WI38 (cell line): Measurements from ENCODE around the gene MAP3K14.
A peak's percentile ranks its signal among the peaks of the same experiment; 100 is the strongest.

ENCODE experiments used
- H3K4me3 ChIP-seq: 2 replicates; pipeline ENCODE4 v1.5.1; 2011; ENCODE audit warnings: low read depth, mild to moderate bottlenecking, control low read depth, low read length
- TF ChIP-seq, protein P1 (sequence below): IDR thresholded peaks from 2 replicates; pipeline ENCODE4 v1.5.1; 2012; ENCODE audit warnings: low read depth, mild to moderate bottlenecking, control low read depth, low read length

Gene MAP3K14

DNA sequence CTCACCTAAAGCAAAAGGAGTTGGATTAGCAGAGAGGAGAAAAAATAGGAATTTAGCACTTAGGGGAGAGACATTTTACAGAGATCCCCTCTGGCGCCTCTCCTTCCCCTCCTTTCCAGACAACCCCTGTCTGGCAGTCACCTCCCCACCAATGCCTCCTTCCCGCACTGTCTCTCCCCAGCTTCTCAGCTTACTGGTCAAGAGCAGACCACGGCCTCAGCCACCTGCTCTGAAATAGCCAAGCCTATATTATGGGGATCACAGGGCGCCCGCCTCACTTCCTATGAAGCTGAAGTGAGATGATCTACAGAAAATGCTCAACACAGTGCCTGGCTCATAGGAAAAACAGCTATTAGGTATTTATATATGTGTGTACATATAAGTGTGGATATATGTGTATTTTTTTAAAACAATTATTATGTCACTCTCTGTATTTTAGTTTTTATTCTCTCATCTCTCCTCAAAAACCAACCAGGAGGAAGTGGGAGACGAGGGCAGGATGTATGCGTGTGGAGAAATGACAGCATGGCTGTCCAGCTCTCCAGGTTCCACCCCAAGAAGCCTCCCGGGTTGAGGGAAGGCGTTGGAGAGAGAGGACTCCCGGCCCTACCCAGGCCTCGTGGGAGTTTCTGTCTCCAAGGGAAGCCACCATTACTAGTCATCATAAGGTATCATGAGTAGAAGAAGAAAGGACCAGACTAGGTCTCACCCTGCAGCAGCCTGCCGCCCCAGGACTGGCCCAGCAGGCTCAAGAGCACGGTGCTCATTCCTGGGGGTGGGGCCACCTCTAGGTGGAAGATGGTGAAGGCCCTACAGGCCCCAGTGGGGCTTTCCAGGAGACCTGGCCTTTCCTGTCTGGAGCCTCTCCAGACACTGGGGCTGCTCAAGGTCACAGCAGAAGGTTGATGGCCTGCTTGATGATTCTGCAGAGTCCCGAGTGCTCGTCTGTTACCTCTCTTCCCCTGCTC lies 27.2 kb downstream of the MAP3K14 start:
- no peak overlapping the region for H3K4me3 ChIP-seq
- TF ChIP-seq, protein P1, sequence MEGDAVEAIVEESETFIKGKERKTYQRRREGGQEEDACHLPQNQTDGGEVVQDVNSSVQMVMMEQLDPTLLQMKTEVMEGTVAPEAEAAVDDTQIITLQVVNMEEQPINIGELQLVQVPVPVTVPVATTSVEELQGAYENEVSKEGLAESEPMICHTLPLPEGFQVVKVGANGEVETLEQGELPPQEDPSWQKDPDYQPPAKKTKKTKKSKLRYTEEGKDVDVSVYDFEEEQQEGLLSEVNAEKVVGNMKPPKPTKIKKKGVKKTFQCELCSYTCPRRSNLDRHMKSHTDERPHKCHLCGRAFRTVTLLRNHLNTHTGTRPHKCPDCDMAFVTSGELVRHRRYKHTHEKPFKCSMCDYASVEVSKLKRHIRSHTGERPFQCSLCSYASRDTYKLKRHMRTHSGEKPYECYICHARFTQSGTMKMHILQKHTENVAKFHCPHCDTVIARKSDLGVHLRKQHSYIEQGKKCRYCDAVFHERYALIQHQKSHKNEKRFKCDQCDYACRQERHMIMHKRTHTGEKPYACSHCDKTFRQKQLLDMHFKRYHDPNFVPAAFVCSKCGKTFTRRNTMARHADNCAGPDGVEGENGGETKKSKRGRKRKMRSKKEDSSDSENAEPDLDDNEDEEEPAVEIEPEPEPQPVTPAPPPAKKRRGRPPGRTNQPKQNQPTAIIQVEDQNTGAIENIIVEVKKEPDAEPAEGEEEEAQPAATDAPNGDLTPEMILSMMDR = no peak

DNA sequence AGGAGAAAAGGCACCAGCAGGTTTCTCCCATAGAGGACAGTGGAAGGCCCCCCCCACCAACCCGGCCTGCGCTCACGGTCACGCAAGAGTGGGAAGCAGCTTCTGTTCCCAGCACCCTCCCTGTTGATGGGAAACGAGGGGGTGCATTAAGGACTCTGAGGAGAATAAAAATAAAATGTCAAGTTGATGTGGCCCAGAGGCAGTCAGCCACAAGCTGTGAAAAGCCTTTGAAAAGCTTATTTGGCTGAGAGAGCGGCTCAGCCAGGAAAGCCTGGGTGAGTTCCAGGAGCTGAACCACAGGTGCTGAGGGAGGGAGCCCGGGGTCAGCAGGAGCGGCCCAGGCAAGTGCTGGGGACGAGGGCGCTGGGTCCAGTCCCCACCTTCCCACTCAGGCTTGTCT lies 28.0 kb downstream of the MAP3K14 start:
- H3K4me3 ChIP-seq = no peak overlapping the region
- TF ChIP-seq, protein P1 = no peak

DNA sequence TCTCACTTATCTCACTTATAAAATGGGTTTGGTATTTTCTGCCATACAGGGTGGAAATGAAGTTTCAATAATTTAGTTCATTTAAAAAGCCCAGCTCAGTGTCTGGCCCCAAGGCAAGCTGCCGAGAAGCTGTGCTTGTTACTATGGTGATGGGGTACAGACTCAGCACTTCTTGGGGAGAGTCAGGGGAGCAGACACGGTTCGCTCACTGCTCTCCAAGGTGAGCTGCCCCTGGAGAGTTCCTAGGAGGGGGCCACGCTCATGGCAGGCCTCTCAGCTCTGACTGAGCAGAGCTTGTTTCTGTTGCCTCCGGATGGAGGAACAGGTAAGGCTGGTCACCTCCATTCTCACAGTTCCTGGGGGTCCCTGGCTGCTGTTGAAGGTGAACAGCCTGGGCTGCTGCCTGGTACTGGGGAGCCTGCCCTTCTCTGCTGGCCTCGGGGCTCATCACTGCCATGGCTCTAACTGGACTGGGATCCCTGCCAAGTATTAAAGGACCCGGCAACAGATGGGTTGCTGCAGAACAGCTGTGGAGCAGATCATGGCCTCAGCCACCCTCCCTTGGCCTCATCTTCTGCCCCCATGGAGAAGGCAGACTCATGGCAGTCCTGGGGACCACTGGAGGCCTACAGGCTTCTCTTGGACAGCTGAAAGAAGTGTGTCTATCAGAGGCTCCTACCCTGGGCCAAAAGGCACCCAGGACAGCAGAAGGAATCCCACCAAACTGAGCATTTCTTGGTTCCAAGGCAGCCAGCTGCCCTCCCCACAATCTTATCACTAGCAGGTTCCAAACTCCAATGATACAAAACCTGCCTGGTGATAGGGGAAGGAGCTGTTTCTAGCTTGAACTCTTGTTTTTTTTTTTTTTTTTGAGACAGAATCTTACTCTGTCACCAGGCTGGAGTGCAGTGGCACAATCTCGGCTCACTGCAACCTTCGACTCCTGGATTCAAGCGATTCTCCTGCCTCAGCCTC lies 29.0 kb downstream of the MAP3K14 start:
- TF ChIP-seq, protein P1 = no peak
- H3K4me3 ChIP-seq = no peak overlapping the region

DNA sequence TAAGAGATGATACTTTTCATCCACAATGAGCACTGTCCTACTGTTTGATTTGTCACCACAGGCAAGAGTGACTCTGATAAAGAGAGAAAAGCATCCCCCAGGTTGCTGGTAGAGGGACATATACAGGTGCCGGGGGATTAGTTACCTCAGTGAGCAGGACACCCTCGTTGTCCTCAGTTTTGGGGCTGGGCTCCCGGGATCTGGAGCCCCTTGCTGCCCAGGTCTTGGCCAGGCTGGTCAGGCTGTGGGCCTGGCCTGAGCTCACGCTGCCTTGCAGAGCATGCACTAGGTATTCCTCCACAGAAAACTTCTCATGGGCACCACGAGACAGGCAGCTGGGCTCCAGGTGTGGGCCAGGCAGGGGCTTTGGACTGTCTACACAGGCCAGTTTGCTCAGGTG lies 30.5 kb downstream of the MAP3K14 start:
- H3K4me3 ChIP-seq = no peak overlapping the region

DNA sequence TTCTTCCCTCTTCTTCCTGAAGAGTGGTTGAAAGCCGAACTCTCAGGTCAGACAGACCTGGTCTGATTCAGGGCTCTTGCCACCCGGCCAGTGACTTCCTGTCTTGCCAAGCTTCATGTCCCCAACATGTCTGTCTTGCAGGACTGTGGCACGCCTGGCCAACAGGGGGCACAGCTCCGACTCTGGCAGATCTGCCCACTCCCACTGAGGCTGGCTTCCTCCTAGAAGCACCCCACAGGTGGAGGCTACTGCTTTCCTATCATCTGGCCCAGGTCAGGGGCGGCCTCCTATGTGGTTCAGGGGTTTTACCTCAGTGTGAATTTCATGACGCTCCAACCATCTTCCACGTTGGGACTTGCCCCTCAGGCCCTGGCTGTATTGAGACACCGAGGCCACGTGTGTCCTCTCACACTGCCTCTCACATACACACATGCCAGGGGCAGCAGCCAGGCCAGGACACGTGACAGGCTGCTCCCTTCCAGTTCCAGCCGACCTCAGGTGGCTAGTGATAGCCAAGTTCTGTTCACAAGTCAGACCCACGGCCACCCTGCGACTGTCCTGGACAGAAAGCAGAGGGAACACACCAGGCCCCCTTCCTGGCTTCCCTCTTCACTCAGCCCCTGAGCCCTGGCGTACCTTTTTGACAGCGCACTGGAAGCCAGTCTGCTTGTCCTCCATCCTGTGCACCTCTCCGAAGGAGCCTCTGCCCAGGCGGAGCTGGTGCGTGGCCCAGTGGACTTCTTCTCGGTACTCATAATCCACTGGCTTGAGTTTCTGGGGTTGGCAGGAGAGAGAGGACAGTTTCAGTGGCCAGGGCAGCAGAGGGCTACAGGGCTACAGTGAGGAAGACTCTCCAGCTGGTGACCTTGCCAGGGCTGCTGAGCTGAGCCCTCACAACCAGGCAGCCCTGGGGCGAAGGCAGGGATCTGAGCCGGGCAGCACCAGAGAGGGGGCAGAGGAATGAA lies 32.4 kb downstream of the MAP3K14 start:
- H3K4me3 ChIP-seq = no peak overlapping the region
- TF ChIP-seq, protein P1 = 0 out of 2 replicates have a peak, but pooled peaks have one; percentile 23

More for the DNA sequence above, 30.5 kb downstream of the MAP3K14 start:
- TF ChIP-seq, protein P1 = no peak

DNA sequence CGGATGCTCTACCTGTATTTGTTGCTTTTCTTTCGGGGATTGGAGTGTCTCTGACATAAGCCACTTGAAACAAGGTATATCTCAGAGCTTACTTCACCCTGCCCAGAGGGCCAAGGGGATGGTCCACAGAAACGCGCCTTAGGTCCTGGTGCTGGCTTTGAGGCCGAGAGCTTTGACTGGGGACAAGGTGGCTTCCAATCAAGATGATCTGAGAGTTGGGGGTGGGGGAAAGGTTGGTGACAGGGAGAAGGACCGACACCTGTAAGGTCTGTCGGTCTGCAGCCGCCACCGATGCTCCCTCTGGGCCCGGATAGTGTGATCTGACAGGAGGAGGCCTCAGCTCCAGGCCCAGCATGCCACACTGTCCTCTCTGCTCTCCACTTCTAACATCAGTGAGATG lies 33.1 kb downstream of the MAP3K14 start:
- TF ChIP-seq, protein P1 = no peak
- H3K4me3 ChIP-seq = no peak overlapping the region
